IMR-90 (cell line): ENCODE data around the gene CXXC4. TPM values are rescaled to one million over a fixed set of nuclear protein-coding genes. Genes with fewer than 3 reads are reported as not detected.

Source experiments
- ATAC-seq: fragments of 200-7000 bp; cut with Tn5 transposase; 2 replicates; pipeline ENCODE4 v1.9.1; 2020; ENCODE audit warnings: low read depth, mild to moderate bottlenecking, moderate library complexity
- BruUV-seq: library from RNA; stranded (reverse); fragments of 400-500 nt; replicated peaks from 2 replicates; lab custom pipeline; 2021; lab: Mats Ljungman, UMichigan
- CTCF ChIA-PET: fragments of 300-600 bp; formaldehyde crosslinking; extraction: SDS; loops from one replicate; lab custom pipeline; 2021; ENCODE audit warnings: antibody characterized with exemption; lab: Yijun Ruan, JAX
- POLR2A ChIA-PET: fragments of 300-600 bp; sonication (Branson Sonifier 250); formaldehyde crosslinking; loops from one replicate; lab custom pipeline; 2022; ENCODE audit warnings: antibody characterized with exemption; ENCODE audit not compliant: unreplicated experiment; lab: Charles Lee
- DNase-seq: peaks from one replicate; pipeline ENCODE4 v3.0.0; 2013
- H2AFZ ChIP-seq: replicated peaks from 2 replicates; pipeline ENCODE3; 2013; ENCODE audit warnings: low read length, mild to moderate bottlenecking; ENCODE audit not compliant: poor library complexity
- H2AK5ac ChIP-seq: 2 replicates; pipeline ENCODE4 v1.6.1; 2013; ENCODE audit warnings: low read depth, low read length, inconsistent platforms
- H2AK9ac ChIP-seq: replicated peaks from 2 replicates; pipeline ENCODE3; 2013; ENCODE audit warnings: mild to moderate bottlenecking, low read depth, low read length, moderate library complexity; ENCODE audit not compliant: poor library complexity
- H2BK120ac ChIP-seq: 2 replicates; pipeline ENCODE4 v1.6.1; 2013; ENCODE audit warnings: low read depth, low read length, inconsistent platforms
- H2BK15ac ChIP-seq: 3 replicates; pipeline ENCODE4 v1.6.1; 2013; ENCODE audit warnings: low read depth, low read length, inconsistent platforms
- H2BK20ac ChIP-seq: 2 replicates; pipeline ENCODE4 v1.6.1; 2013; ENCODE audit warnings: low read depth, mild to moderate bottlenecking, inconsistent platforms, low read length, moderate library complexity
- H2BK5ac ChIP-seq: 2 replicates; pipeline ENCODE4 v1.6.1; 2013; ENCODE audit warnings: mild to moderate bottlenecking, low read depth, low read length, inconsistent platforms; ENCODE audit not compliant: poor library complexity, severe bottlenecking
- H3K14ac ChIP-seq: replicated peaks from 2 replicates; pipeline ENCODE4 v1.6.1; 2013; ENCODE audit warnings: low read depth, low read length, inconsistent platforms
- H3K18ac ChIP-seq: 2 replicates; pipeline ENCODE4 v1.6.1; 2013; ENCODE audit warnings: low read depth, low read length, control low read depth
- H3K23ac ChIP-seq: 2 replicates; pipeline ENCODE4 v1.6.1; 2013; ENCODE audit warnings: low read depth, low read length, inconsistent platforms
- H3K27ac ChIP-seq: 2 replicates; pipeline ENCODE4 v1.5.1; 2013; ENCODE audit warnings: mild to moderate bottlenecking, control low read depth, low read length; ENCODE audit not compliant: insufficient read depth
- H3K27me3 ChIP-seq: 2 replicates; pipeline ENCODE4 v1.6.1; 2013; ENCODE audit warnings: low read length; ENCODE audit not compliant: control insufficient read depth, insufficient read depth
- H3K36me3 ChIP-seq: 2 replicates; pipeline ENCODE4 v1.6.1; 2013; ENCODE audit warnings: low read length, mixed read lengths; ENCODE audit not compliant: control insufficient read depth, insufficient read depth
- H3K4ac ChIP-seq: 2 replicates; pipeline ENCODE4 v1.6.1; 2013; ENCODE audit warnings: low read depth, low read length, inconsistent platforms
- H3K4me1 ChIP-seq: 2 replicates; pipeline ENCODE4 v1.6.1; 2013; ENCODE audit warnings: low read length, mixed read lengths; ENCODE audit not compliant: control insufficient read depth, insufficient read depth
- H3K4me2 ChIP-seq: 2 replicates; pipeline ENCODE4 v1.6.1; 2013; ENCODE audit warnings: low read depth, mild to moderate bottlenecking, control low read depth, low read length, moderate library complexity
- H3K4me3 ChIP-seq: 2 replicates; pipeline ENCODE4 v1.5.1; 2013; ENCODE audit warnings: low read depth, mild to moderate bottlenecking, control low read depth, low read length, moderate library complexity; ENCODE audit not compliant: insufficient read depth
- H3K56ac ChIP-seq: 2 replicates; pipeline ENCODE4 v1.6.1; 2013; ENCODE audit warnings: low read length, inconsistent platforms; ENCODE audit not compliant: insufficient read depth; ENCODE audit errors: extremely low read depth
- H3K79me1 ChIP-seq, 2 experiments: 2 replicates each; pipeline ENCODE4 v1.6.1; 2013; ENCODE audit warnings: low read length in 2 of 2, inconsistent platforms in 1 of 2, low read depth in 1 of 2
- H3K9ac ChIP-seq: 2 replicates; pipeline ENCODE4 v1.6.1; 2013; ENCODE audit warnings: low read depth, low read length, control low read depth
- H3K9me1 ChIP-seq: 2 replicates; pipeline ENCODE4 v1.6.1; 2013; ENCODE audit warnings: low read length, inconsistent platforms; ENCODE audit not compliant: insufficient read depth
- H3K9me3 ChIP-seq: 2 replicates; pipeline ENCODE4 v1.6.1; 2013; ENCODE audit warnings: low read length; ENCODE audit not compliant: control insufficient read depth, insufficient read depth
- H4K20me1 ChIP-seq: 2 replicates; pipeline ENCODE4 v1.6.1; 2013; ENCODE audit warnings: low read length, inconsistent platforms; ENCODE audit not compliant: insufficient read depth
- H4K5ac ChIP-seq: 2 replicates; pipeline ENCODE4 v1.6.1; 2013; ENCODE audit warnings: mild to moderate bottlenecking, low read depth, low read length, control low read depth
- H4K8ac ChIP-seq, 2 experiments: 2 replicates each; pipeline ENCODE4 v1.6.1; 2013; ENCODE audit warnings: low read depth in 2 of 2, low read length in 2 of 2, control low read depth in 1 of 2, inconsistent platforms in 1 of 2
- H4K91ac ChIP-seq: 2 replicates; pipeline ENCODE4 v1.6.1; 2013; ENCODE audit warnings: low read depth, low read length, inconsistent platforms; ENCODE audit not compliant: insufficient read depth
- FOS ChIP-seq: fragments of 150-350 bp; IDR thresholded peaks from 2 replicates; pipeline ENCODE4 v1.6.1; 2016; ENCODE audit warnings: low read depth, low read length
- RFX5 ChIP-seq: IDR thresholded peaks from 2 replicates; pipeline ENCODE4 v1.8.0; 2012; ENCODE audit warnings: low read depth, mild to moderate bottlenecking, low read length, moderate library complexity
- SMC3 ChIP-seq: fragments of 150-350 bp; IDR thresholded peaks from 2 replicates; pipeline ENCODE4 v1.6.1; 2016; ENCODE audit warnings: low read depth, mild to moderate bottlenecking, antibody characterized with exemption, low read length, moderate library complexity
- WGBS, 2 experiments: methylation state at CpG; one replicate each; pipeline versions ENCODE4 v1.1.5 to v1.1.7; 2013; ENCODE audit warnings: missing lambda C conversion rate in 2 of 2; ENCODE audit not compliant: insufficient read length in 1 of 2; ENCODE audit errors: extremely low coverage in 2 of 2; 5-methylcytosine and 5-hydroxymethylcytosine counted together
- dilution Hi-C: fragments of 300-500 bp; cut with HindIII; formaldehyde crosslinking; loops from one replicate; pipeline ENCODE4 v1.14.3; 2018; ENCODE audit warnings: low sequenced_read_pairs; ENCODE audit not compliant: unreplicated experiment
- in situ Hi-C: fragments of 300-500 bp; cut with MboI; formaldehyde crosslinking; loops from 3 replicates; pipeline ENCODE4 v1.14.3; 2019; ENCODE audit warnings: low sequenced_read_pairs, inconsistent platforms, mixed read lengths
- intact Hi-C: fragments of 100-400 bp; cut with micrococcal nuclease; formaldehyde crosslinking; loops from 2 replicates; pipeline ENCODE4 v1.10.0; 2022
- polyA plus RNA-seq, 3 experiments: library from polyadenylated mRNA; depleted of rRNA; stranded (reverse); fragments of >200 nt; gene quantifications; 2 replicates each; pipeline ENCODE4 v1.2.3, GENCODE V29; 2012; ENCODE audit warnings: low replicate concordance in 1 of 3
- total RNA-seq: library from RNA; depleted of rRNA; stranded (reverse); fragments of >200 nt; gene quantifications from 2 replicates; pipeline ENCODE4 v1.2.3, GENCODE V29; 2012

CXXC4 gene
- total and polyA plus RNA-seq, 2 of the 4 experiments (the other 2 are of a cell fraction): not detected

DNA sequence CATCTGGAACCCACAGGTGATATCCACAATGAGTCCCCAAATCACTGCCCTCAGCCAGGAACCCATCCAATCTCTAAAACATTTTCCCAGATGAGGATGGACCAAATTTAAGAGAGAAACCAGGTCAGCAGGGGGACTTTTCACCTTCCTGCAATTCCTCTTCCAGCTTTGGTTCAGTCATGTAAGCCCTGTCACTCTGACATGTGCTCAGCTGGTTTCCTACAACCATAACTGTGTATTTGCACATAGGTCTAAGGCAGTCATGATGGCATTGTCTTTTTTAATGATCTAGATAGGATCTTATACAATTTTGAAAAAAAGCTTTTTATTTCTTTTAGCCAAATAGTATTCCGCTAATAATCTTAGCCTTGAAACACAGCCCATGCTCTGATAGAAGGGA lies 6.5 kb downstream of the CXXC4 start:
- dilution Hi-C loops: no loop called here
- H3K9me1 ChIP-seq: no peaks in the 10 kb centered on the region
- no peak overlapping the region for H4K5ac ChIP-seq
- no peak overlapping the region for H3K4ac ChIP-seq
- no peak overlapping the region for H4K8ac ChIP-seq
- no peak overlapping the region for H2BK5ac ChIP-seq
- H2BK20ac ChIP-seq: no peak overlapping the region
- H3K79me1 ChIP-seq: no peaks in the 10 kb centered on the region
- no peak overlapping the region for H3K4me2 ChIP-seq
- H4K91ac ChIP-seq: no peak overlapping the region
- H2AK5ac ChIP-seq: no peak overlapping the region
- H2BK15ac ChIP-seq: no peak overlapping the region
- peaks cover 9% of the 10 kb centered on the region for H3K27me3 ChIP-seq
- H4K20me1 ChIP-seq: no peaks in the 10 kb centered on the region
- intact Hi-C loops: no loop called here
- DNase-seq (no peak), ATAC-seq (no peak)
- no peak overlapping the region for H3K27ac ChIP-seq
- no peak overlapping the region for H3K9ac ChIP-seq
- no CpG with 5 or more reads among the region's 1 CpG for WGBS, 2 experiments
- BruUV-seq: no TSS peak
- no peak overlapping the region for H3K4me3 ChIP-seq
- no peaks in the 10 kb centered on the region for H3K9me3 ChIP-seq
- H3K36me3 ChIP-seq: no peaks in the 10 kb centered on the region
- ChIA-PET CTCF (no interaction called here), POLR2A (no interaction called here)
- no peak for TF ChIP-seq FOS
- no peak for TF ChIP-seq RFX5
- no peak for TF ChIP-seq SMC3
- H3K23ac ChIP-seq: no peak overlapping the region
- no peak overlapping the region for H3K14ac ChIP-seq
- H3K18ac ChIP-seq: no peak overlapping the region
- H3K4me1 ChIP-seq: no peaks in the 10 kb centered on the region
- no peak overlapping the region for H2AFZ ChIP-seq
- no peak overlapping the region for H3K56ac ChIP-seq
- in situ Hi-C loops: no loop called here
- H2AK9ac ChIP-seq: no peak overlapping the region
- H2BK120ac ChIP-seq: no peak overlapping the region
